ENCODE results near the gene NOP10. TPM values are rescaled to one million over a fixed set of nuclear protein-coding genes. Genes with fewer than 3 reads are reported as not detected.

The NOP10 gene
- total RNA-seq, 1 experiment from 2014 or later: 235 TPM

DNA sequence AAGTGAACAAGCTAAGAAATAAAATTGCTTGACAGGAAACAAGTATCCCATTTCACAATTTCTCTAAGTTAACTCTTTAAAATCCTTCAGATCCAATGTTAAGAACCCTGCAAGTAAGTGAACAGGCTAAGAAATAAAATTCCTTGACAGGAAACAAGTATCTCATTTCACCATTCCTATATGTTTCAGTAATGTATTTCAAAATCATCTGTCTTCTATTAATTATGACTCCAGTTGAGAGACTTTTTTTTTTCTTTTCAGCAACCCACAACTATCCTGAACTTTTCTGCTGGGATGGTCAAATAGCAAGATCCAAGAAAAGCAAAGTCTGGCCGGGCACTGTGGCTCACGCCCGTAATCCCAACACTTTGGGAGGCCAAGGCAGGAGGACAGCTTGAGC is 3.0 kb downstream of the NOP10 start:
- H2BK12ac ChIP-seq (ENCODE audit: insufficient read length, low read depth, low read length): no peak overlapping the region
- no peak overlapping the region for H4K91ac ChIP-seq (ENCODE audit: insufficient read length, low read depth, low read length)
- no peak overlapping the region for H3K56ac ChIP-seq (ENCODE audit: insufficient read length, low read depth, low read length)
- no peak overlapping the region for H2BK120ac ChIP-seq (ENCODE audit: low read depth, low read length, poor library complexity, severe bottlenecking)
- H3K14ac ChIP-seq (ENCODE audit: insufficient read depth, low read length): no peak overlapping the region
- no peak overlapping the region for H2BK20ac ChIP-seq (ENCODE audit: low read depth, low read length, poor library complexity, severe bottlenecking)
- peaks cover 7% of the 10 kb centered on the region for H3K23me2 ChIP-seq (ENCODE audit: insufficient read length, low read depth, low read length, poor library complexity, severe bottlenecking)
- no peak overlapping the region for H2BK5ac ChIP-seq (ENCODE audit: insufficient read length, low read length)
- H3K27me3 Mint-ChIP-seq (ENCODE audit: low read depth): peaks cover 5% of the 10 kb centered on the region; the same call in 1 of the 2 replicates
- H3K4ac ChIP-seq (ENCODE audit: low read depth, low read length): no peak overlapping the region
- no peaks in the 10 kb centered on the region for H3K9me3 Mint-ChIP-seq
- peaks cover 22 to 25% (median 25%) of the 10 kb centered on the region in 3 experiments for H3K36me3 Mint-ChIP-seq (ENCODE audit: insufficient read depth in 1 of 3, low read depth in 3 of 3)
- H3K4me3 Mint-ChIP-seq: no peak overlapping the region; a peak in 1 of 5 replicates
- H3K79me1 ChIP-seq (ENCODE audit: insufficient read depth, low read depth, low read length, poor library complexity, severe bottlenecking): peaks cover 3% of the 10 kb centered on the region
- H4K5ac ChIP-seq (ENCODE audit: insufficient read length, low read depth, low read length): no peak overlapping the region
- H3K9me3 ChIP-seq (ENCODE audit: control insufficient read depth, low read depth, low read length): no peaks in the 10 kb centered on the region
- no peak overlapping the region for H4K8ac ChIP-seq (replicated peaks; ENCODE audit: insufficient read length, low read depth, low read length)
- DNase-seq: no peak
- no peak overlapping the region for H3K27ac ChIP-seq (ENCODE audit: insufficient read length, low read depth, low read length)
- H3K18ac ChIP-seq (ENCODE audit: insufficient read length, low read depth, low read length): no peak overlapping the region
- no peak overlapping the region for H3K9ac ChIP-seq (ENCODE audit: extremely low read depth, insufficient read length, low read length)
- WGBS (ENCODE audit: extremely low coverage, insufficient read length, low lambda C conversion rate): no CpG with 5 or more reads among the region's 3 CpGs
- H3K79me2 ChIP-seq (ENCODE audit: insufficient read depth, low read length): peaks cover 7% of the 10 kb centered on the region; the same call in 1 of the 2 replicates
- H3K4me2 ChIP-seq (ENCODE audit: insufficient read depth, insufficient read length, low read length): no peak overlapping the region
- peaks cover 2% of the 10 kb centered on the region; the same call in 1 of the 2 replicates for H3K4me1 ChIP-seq (ENCODE audit: insufficient read depth, low read length)
- no peak overlapping the region for H2BK15ac ChIP-seq (ENCODE audit: low read depth, low read length)
- H4K20me1 ChIP-seq (ENCODE audit: control insufficient read depth, insufficient read depth, insufficient read length): no peaks in the 10 kb centered on the region
- no peak overlapping the region for H3K23ac ChIP-seq (ENCODE audit: insufficient read length, low read depth, low read length)
- TF ChIP-seq, protein P1, sequence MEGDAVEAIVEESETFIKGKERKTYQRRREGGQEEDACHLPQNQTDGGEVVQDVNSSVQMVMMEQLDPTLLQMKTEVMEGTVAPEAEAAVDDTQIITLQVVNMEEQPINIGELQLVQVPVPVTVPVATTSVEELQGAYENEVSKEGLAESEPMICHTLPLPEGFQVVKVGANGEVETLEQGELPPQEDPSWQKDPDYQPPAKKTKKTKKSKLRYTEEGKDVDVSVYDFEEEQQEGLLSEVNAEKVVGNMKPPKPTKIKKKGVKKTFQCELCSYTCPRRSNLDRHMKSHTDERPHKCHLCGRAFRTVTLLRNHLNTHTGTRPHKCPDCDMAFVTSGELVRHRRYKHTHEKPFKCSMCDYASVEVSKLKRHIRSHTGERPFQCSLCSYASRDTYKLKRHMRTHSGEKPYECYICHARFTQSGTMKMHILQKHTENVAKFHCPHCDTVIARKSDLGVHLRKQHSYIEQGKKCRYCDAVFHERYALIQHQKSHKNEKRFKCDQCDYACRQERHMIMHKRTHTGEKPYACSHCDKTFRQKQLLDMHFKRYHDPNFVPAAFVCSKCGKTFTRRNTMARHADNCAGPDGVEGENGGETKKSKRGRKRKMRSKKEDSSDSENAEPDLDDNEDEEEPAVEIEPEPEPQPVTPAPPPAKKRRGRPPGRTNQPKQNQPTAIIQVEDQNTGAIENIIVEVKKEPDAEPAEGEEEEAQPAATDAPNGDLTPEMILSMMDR (conservative IDR thresholded peaks at IDR 0.05): no peak
- H2AK5ac ChIP-seq (ENCODE audit: insufficient read length, low read length): no peak overlapping the region
- no peaks in the 10 kb centered on the region for H3K27me3 ChIP-seq (ENCODE audit: insufficient read depth, low read length)
- H3K27ac Mint-ChIP-seq: 0 out of 7 replicates have a peak overlapping the region, but pooled peaks of 1 of the 3 experiments have one; percentile 11
- H3T11ph ChIP-seq (ENCODE audit: low read length): no peak overlapping the region
- H3K4me1 Mint-ChIP-seq: peaks cover 10 to 15% of the 10 kb centered on the region in 2 experiments
- no peak overlapping the region for H2AFZ ChIP-seq (ENCODE audit: low read length)
